Medulla oblongata (tissue), 1 donor: ENCODE results near the gene SLBP.

Experiments
- DNase-seq: peaks from one replicate; pipeline ENCODE4 v3.0.0-alpha.2; 2015; ENCODE audit errors: extremely low spot score

The SLBP gene

GRCh38 chr4:1749370-1749769 lies 37.3 kb upstream of the SLBP start:
- no peak for DNase-seq

DNA sequence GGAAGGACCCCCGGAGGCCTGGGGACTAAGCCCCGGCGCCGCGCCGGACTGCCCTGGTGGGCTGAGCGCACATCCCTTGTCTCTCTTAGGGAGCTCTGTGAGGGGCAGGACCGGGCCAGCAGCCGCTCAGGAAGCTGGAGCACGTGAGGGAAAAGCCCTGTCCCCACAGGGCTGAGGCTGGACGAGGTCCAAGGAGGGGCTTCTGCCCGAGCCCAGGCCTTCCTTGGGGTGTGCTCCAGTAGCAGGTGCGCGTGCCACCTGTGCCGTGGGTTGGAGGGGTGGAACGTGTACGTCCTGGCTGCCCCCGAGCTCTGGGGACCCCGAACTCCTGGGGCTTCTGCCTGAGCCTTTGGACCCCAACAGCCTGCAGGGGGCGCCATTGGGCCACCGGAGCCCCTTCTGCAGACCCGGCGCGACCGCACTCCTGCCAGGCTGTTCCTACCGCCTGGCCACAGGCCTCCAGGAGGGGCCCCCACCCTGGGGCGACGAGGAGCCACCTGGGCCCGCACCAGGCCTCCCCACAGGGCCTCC lies 36.4 kb upstream of the SLBP start:
- peak; percentile 62 for DNase-seq

GRCh38 chr4:1747603-1747967 lies 35.5 kb upstream of the SLBP start:
- no peak for DNase-seq

GRCh38 chr4:1746919-1747602 lies 34.9 kb upstream of the SLBP start:
- DNase-seq, result peak; percentile 72

DNA sequence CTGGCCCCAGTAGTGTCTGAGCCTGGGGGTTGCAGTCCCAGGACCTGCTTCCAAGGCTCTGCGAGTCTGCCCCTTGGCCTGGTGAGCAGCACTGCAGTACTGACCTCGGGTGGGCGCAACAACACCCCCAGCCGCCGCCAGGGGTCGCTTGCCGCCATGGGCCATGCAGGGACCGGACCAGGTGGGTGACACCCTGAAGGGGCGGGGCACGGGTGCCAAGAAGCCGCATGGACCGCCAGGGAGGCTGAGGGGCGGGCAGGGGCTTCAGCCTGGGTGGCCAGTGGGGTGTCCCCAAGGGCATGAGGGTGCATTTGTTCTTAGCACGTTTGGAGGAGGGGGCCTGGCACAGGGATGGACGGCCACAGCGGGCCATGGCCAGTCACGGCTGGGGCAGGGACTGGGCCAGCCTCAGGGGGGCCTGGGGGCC lies 34.2 kb upstream of the SLBP start:
- DNase-seq, result no peak

DNA sequence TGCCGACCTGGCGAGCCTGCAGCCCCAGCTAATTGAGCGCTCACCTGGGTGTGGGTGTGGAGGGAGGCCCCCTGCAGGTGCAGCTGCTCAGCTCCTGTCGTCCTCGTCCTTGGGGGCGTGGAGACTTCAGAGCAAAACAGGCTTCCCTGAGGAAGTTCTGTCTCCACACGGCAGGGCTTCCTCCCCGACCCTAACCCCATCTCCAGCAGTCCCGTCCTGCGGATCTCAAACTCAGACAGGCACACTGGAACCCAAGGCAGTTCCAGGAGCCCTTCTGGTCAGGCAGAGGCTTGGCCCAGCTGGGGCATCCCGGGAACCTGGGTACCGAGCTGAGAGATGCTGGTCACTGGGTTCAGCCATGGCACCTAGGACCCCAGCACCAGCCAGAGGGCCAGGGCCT lies 33.6 kb upstream of the SLBP start:
- DNase-seq, result no peak

DNA sequence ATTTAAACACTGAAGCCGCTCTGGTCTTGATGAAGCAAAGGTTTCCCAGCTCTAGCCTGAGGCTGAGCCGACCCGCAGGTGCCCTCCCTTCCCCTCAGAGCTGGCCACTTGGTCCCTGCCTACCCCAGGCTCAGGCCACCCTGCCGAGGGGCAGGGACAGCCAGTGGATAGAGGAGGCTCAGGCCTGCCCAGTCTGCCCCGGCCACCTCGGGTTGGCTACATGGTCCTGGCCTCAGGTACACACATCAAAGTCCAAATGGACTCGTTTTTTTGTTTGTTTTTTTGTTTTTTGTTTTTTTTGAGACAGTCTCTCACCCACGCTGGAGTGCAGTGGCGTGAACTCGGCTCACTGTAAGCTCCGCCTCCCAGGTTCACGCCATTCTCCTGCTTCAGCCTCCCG lies 33.0 kb upstream of the SLBP start:
- no peak for DNase-seq

DNA sequence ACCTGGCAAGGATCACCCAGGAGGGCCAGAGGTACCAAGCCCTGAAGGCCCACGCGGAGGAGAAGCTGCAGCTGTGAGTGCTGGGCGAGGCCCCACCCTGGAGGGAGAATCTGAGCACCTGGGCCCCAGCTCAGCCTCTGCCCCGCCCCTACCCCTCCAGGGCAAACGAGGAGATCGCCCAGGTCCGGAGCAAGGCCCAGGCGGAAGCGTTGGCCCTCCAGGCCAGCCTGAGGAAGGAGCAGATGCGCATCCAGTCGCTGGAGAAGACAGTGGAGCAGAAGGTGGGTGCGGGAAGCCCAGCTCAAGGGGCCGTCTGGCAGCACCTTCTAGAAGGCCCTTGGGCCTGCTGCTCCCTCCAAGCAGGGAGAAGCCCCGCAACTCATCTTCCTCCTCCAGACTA lies 32.4 kb upstream of the SLBP start:
- DNase-seq, result no peak

GRCh38 chr4:1743975-1744374 lies 31.9 kb upstream of the SLBP start:
- DNase-seq, result no peak

DNA sequence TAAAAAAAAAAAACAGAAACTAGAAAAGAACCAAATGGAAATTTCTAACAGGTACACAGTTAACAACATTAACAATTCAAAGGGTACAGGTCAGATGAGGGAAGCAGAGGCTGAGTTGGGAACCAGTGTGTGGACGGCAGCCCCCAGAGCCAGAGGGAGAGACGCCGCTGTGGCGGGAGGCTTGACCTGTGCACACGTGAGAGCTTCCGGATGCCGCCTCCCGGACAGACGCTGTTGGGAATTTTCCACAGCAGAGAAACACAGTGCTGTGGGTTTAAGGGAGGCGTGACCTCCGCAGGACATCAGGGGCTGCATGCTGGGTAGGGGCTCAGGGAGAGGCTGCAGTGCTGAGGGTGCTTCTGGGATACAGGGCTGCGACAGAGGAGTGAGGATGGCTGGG lies 31.4 kb upstream of the SLBP start:
- DNase-seq, result no peak

DNA sequence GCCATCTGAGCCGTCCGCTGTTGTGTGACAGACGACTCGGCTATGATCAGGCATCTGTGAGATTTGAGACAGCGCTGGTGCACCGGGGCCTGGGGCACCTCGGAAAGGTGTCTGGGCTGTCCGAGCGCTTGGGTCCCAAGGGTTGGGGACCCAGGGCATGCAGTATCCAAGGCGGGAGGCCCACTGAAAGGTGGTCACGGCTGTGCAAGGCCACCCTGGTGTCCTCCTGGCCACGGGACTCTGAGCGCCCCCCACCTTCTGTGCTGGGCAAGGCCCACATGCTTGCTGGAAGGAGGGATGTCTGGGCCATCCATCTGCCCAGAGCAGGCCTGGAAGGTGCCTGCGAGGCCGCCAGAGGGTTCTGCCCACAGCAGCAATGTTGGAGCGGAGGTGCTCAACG lies 29.1 kb upstream of the SLBP start:
- DNase-seq, result no peak

DNA sequence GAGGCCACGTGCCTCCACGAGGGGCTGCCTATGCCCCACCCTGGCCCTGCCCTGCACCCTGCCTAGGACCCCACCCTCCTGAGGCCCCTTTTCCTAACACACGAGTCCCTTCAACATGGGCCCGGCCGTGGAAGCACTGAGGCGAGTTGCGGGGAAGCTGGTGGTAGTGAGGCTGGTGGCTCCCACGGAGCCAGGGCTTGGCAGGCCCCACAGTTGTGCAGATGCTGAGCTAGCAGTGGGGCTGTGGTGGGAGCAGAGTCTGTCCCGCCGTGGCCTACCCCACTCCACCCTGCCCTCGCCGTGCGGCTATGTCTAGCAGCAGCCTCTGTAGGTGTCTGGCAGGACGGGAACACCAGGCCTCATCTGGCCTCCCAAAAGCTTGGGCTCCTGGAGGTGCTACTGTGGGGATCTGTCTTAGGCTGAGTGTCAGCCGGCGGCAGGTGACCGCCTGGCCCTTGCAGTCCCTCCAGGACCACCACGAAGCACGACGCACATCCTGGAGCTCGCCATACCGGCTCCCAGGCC lies 28.0 kb upstream of the SLBP start:
- no peak for DNase-seq

DNA sequence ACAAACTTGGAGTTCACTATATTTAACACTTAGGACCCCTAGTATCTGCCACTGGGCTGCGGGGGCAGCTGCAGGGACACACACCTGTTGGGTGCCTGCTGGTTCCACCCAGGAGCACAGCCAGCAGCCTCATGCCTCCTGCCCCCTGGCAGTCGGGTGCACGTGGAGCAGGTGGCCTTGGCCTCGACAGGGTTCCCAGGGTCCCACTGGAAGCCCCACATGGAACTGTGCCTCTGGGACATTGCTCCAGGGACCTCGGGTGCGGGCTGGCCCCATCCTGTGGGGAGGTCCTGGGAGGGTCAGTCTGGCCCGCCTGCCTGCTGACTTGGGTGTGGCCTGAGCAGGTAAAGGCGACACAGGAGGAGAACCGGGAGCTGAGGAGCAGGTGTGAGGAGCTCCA lies 27.2 kb upstream of the SLBP start:
- DNase-seq, result no peak

DNA sequence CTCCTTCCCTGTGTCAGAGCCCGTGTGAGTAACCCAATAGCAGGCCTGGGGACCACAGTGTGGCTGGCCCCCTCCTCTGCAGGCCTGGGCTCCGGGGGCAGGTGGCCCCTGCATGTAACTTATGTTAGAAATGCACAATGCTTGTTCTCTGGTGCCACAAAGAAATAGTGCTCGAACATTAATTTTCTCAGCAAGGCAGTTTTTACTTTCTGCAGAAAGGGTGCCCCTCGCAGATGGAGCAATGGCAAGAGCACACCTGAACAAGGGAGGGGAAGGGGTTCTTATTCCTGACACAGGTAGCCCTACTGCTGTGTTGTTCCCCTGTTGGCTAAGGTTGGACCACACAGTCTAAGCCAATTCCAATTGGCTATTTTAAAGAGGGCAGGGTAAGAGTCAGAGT lies 26.3 kb upstream of the SLBP start:
- no peak for DNase-seq

DNA sequence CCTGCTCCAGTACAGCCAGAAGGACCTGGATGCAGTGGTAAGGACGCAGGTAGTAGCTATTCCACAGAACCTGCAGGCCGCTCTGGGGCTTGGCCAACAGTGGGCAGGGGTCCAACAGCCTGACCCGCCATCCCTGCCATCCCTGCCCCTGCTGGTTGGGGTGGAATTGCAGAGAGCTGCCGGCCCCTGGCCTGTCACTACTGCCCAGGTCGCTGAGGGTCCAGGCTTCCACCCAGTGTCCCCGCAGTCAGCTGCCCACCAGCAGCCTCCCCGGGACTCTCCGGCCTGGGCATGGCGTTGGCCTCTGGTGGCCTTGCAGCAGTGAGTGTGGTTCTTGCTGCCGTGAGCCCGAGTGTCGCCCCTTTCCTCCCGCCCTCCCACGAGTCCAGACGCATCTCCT lies 25.5 kb upstream of the SLBP start:
- no peak for DNase-seq

DNA sequence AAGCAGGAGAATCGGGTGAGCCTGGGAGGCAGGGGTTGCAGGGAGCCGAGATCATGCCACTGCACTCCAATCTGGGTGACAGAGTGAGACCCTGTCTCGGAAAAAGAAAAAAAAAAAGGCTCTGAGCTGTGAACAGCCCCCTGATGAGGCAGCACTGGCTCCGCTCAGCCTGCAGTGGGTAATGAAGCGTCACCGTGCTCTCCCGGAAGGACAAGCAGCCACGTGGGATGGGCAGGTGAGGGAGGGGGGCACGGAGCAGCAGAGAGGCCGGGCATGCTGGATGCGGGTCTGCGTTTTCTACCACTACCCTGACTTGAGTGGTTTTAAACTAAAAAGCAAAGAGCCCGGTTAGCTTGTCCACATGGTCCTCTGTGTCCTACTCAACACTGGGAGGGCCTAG lies 24.7 kb upstream of the SLBP start:
- no peak for DNase-seq

DNA sequence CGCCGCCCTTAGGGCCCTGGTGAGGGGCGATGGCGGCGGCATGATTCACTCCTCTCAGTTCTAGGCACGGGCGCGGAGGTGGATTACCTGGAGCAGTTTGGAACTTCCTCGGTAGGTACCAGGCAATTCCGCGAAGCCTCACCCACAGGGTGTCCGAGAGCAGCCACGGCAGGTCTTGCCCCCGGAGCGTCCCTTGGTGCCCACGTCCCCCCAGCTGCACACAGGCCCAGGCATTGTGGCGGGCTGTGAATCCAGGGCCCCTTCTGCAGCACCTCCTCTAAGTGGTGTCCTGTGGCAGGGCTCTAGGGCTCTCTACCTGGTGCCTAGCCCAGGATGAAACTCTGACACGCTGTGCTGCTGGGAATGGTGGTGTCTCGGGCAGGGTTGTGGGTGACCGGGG lies 23.1 kb upstream of the SLBP start:
- no peak for DNase-seq

GRCh38 chr4:1732911-1733310 lies 20.8 kb upstream of the SLBP start:
- no peak for DNase-seq

- no peak for DNase-seq
Measured at GRCh38 chr4:1731180-1731579, 19.1 kb upstream of the SLBP start.

DNA sequence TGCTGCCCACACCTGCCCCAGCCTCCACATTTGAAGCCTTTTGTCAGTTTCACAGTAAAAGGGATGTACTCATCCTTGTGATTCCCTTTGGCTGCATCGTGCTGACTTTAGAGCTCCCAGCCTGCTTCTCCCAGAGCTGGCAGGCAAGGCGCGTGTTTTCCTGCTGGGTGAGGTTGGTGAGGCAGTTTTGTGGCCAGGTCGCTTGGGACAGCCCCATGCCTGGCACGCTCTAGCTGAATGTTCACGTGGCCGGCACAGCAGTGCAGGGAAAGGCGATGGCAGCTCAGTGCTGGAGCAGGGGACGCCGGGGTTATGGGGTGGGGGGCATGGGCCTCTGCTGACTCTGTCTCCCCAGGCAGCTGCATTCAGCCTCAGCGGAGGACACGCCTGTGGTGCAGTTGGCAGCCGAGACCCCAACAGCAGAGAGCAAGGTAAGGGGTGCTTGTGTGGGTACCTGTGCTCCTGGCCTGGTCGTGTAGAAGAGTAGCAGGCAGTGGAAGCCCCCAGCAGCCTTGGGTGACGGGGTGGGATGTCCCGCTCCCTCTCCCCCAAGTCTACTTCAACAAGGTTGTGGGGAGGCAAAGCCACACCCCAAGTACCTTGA lies 18.5 kb upstream of the SLBP start:
- DNase-seq, result no peak

DNA sequence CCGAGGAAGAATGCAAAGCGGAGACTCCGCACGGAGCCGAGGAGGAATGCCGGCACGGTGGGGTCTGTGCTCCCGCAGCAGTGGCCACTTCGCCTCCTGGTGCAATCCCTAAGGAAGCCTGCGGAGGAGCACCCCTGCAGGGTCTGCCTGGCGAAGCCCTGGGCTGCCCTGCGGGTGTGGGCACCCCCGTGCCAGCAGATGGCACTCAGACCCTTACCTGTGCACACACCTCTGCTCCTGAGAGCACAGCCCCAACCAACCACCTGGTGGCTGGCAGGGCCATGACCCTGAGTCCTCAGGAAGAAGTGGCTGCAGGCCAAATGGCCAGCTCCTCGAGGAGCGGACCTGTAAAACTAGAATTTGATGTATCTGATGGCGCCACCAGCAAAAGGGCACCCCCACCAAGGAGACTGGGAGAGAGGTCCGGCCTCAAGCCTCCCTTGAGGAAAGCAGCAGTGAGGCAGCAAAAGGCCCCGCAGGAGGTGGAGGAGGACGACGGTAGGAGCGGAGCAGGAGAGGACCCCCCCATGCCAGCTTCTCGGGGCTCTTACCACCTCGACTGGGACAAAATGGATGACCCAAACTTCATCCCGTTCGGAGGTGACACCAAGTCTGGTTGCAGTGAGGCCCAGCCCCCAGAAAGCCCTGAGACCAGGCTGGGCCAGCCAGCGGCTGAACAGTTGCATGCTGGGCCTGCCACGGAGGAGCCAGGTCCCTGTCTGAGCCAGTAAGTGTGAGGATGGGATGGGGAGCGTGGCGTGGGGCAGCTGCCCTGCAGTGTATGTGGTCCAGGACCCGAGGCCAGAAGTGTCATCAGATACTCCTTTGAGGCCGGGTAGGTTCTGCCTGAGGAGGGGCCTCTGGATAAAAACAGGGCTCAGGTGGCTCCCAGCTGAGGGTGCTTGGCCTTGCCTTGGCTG lies 16.2 kb upstream of the SLBP start:
- no peak for DNase-seq
